A549 (cell line): ENCODE results near the gene XPNPEP1.

ENCODE experiments used
- CEBPB ChIP-seq, 2 experiments: fragments of >200 bp in 1 of 2; sonication (Bioruptor Twin) in 1 of 2; formaldehyde crosslinking in 1 of 2; IDR thresholded peaks; 2 replicates each; pipeline ENCODE4 v1.6.1; 2012 to 2016
- RNF2 ChIP-seq: fragments of 200-600 bp; sonication (generic); IDR thresholded peaks from 2 replicates; pipeline ENCODE4 v1.6.1; 2016; ENCODE audit warnings: low read depth, mild to moderate bottlenecking, antibody characterized with exemption, moderate library complexity, borderline replicate concordance
- TF ChIP-seq, protein P1 (sequence below): fragments of >200 bp; sonication (Bioruptor Twin); formaldehyde crosslinking; IDR thresholded peaks from 3 replicates; pipeline ENCODE4 v1.5.1; 2016
- TF ChIP-seq, protein P2 (sequence below): IDR thresholded peaks from 2 replicates; pipeline ENCODE4 v1.6.1; 2012

GRCh38 chr10:109859221-109859620 is 64.1 kb downstream of the XPNPEP1 start:
- TF ChIP-seq, protein P1, sequence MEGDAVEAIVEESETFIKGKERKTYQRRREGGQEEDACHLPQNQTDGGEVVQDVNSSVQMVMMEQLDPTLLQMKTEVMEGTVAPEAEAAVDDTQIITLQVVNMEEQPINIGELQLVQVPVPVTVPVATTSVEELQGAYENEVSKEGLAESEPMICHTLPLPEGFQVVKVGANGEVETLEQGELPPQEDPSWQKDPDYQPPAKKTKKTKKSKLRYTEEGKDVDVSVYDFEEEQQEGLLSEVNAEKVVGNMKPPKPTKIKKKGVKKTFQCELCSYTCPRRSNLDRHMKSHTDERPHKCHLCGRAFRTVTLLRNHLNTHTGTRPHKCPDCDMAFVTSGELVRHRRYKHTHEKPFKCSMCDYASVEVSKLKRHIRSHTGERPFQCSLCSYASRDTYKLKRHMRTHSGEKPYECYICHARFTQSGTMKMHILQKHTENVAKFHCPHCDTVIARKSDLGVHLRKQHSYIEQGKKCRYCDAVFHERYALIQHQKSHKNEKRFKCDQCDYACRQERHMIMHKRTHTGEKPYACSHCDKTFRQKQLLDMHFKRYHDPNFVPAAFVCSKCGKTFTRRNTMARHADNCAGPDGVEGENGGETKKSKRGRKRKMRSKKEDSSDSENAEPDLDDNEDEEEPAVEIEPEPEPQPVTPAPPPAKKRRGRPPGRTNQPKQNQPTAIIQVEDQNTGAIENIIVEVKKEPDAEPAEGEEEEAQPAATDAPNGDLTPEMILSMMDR = no peak
- TF ChIP-seq RNF2 = no peak
- TF ChIP-seq CEBPB (IDR thresholded peaks at IDR 0.05) = no peak
- TF ChIP-seq, protein P2, sequence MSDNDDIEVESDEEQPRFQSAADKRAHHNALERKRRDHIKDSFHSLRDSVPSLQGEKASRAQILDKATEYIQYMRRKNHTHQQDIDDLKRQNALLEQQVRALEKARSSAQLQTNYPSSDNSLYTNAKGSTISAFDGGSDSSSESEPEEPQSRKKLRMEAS = no peak
